Activated naive CD4-positive, alpha-beta T cell treated with anti-CD3 and anti-CD28 coated beads, Interleukin-2, amount 50 U/mL, for 72 hours (primary cell): ENCODE results near the gene ELK1. TPM values are rescaled to one million over a fixed set of nuclear protein-coding genes. Genes with fewer than 3 reads are reported as not detected.

Source experiments
- ATAC-seq, 2 donors: fragments of 150-1000 bp; cut with Tn5 transposase; 2 replicates each; pipeline ENCODE4 v1.10.0; 2021; ENCODE audit warnings: mild to moderate bottlenecking in 2 of 2, moderate library complexity in 2 of 2
- DNase-seq, 2 donors: peaks; one replicate each; pipeline ENCODE4 v3.0.0; 2021 to 2022; ENCODE audit warnings: low spot score in 2 of 2
- H3K27ac Mint-ChIP-seq, 2 donors: one replicate each; pipeline ENCODE4 v1.8.0; 2022; ENCODE audit warnings: mild to moderate bottlenecking in 2 of 2, mixed read lengths in 2 of 2
- H3K36me3 Mint-ChIP-seq, 2 donors: one replicate each; pipeline ENCODE4 v1.8.0; 2022; ENCODE audit warnings: mixed read lengths in 2 of 2
- H3K9me3 Mint-ChIP-seq, 2 donors: one replicate each; pipeline ENCODE4 v1.8.0; 2022; ENCODE audit warnings: mixed read lengths in 2 of 2
- total RNA-seq, 2 donors: library from RNA; stranded (reverse); gene quantifications; one replicate each; pipeline ENCODE4 v1.2.3, GENCODE V29; 2022

The ELK1 gene
- total RNA-seq, 2 donors from 2014 or later = 95.1 to 136 TPM

- Mint-ChIP-seq H3K36me3 (peaks cover 46 to 54% of the 10 kb centered on the region in 2 donors), H3K9me3 (no peaks in the 10 kb centered on the region), H3K27ac (peak overlapping the region; percentile 94 to 97)
Measured at GRCh38 chrX:47651043-47651905, 911 bp upstream of the ELK1 start.

GRCh38 chrX:47649781-47650163 is 591 bp downstream of the ELK1 start:
- peak overlapping the region; percentile 94 to 95 for H3K27ac Mint-ChIP-seq
- DNase-seq (no peak), ATAC-seq (no peak)
- H3K36me3 Mint-ChIP-seq = peaks cover 37 to 45% of the 10 kb centered on the region in 2 donors
- no peaks in the 10 kb centered on the region for H3K9me3 Mint-ChIP-seq

More at GRCh38 chrX:47651043-47651905, 911 bp upstream of the ELK1 start:
- ATAC-seq (no peak), DNase-seq (no peak)

- peaks cover 37 to 45% of the 10 kb centered on the region in 2 donors for H3K36me3 Mint-ChIP-seq
- DNase-seq (no peak), ATAC-seq (no peak)
- no peaks in the 10 kb centered on the region for H3K9me3 Mint-ChIP-seq
- H3K27ac Mint-ChIP-seq = peak overlapping the region; percentile 94 to 95
Measured at GRCh38 chrX:47649271-47649670, 1.1 kb downstream of the ELK1 start.

GRCh38 chrX:47648376-47648775 is 2.0 kb downstream of the ELK1 start:
- Mint-ChIP-seq H3K27ac (peak overlapping the region; percentile 94 to 95), H3K36me3 (peaks cover 37 to 41% of the 10 kb centered on the region in 2 donors), H3K9me3 (no peaks in the 10 kb centered on the region)
- peak in 1 of 2 donors; percentile 45 for ATAC-seq
- no peak for DNase-seq

- Mint-ChIP-seq H3K27ac (no peak overlapping the region), H3K36me3 (peaks cover 27 to 28% of the 10 kb centered on the region in 2 donors), H3K9me3 (no peaks in the 10 kb centered on the region)
- no peak for DNase-seq
- ATAC-seq = no peak
Measured at GRCh38 chrX:47646636-47647035, 3.7 kb downstream of the ELK1 start.

- Mint-ChIP-seq H3K27ac (no peak overlapping the region), H3K36me3 (peaks cover 20 to 25% of the 10 kb centered on the region in 2 donors), H3K9me3 (no peaks in the 10 kb centered on the region)
- ATAC-seq = no peak
- no peak for DNase-seq
Measured at GRCh38 chrX:47645530-47645929, 4.8 kb downstream of the ELK1 start.

GRCh38 chrX:47644557-47645091 is 5.7 kb downstream of the ELK1 start:
- Mint-ChIP-seq H3K9me3 (no peaks in the 10 kb centered on the region), H3K36me3 (peaks cover 27 to 32% of the 10 kb centered on the region in 2 donors), H3K27ac (peak overlapping the region; percentile 42 to 50)
- ATAC-seq (no peak), DNase-seq (no peak)

- peaks cover 23 to 31% of the 10 kb centered on the region in 2 donors for H3K36me3 Mint-ChIP-seq
- ATAC-seq = no peak
- no peaks in the 10 kb centered on the region for H3K9me3 Mint-ChIP-seq
- H3K27ac Mint-ChIP-seq = peak overlapping the region; percentile 42 to 50
- DNase-seq = no peak
Measured at GRCh38 chrX:47643926-47644325, 6.4 kb downstream of the ELK1 start.

- peak overlapping the region in 1 of 2 donors; percentile 84 for H3K27ac Mint-ChIP-seq
- DNase-seq (no peak), ATAC-seq (no peak)
- peaks cover 16 to 48% of the 10 kb centered on the region in 2 donors for H3K36me3 Mint-ChIP-seq
- H3K9me3 Mint-ChIP-seq = no peaks in the 10 kb centered on the region
Measured at GRCh38 chrX:47638816-47639215, 11.5 kb downstream of the ELK1 start.

- peak; percentile 51 to 66 for ATAC-seq
Measured at GRCh38 chrX:47637546-47638195, 12.7 kb downstream of the ELK1 start.

GRCh38 chrX:47634871-47635575 is 15.3 kb downstream of the ELK1 start:
- no peaks in the 10 kb centered on the region for H3K9me3 Mint-ChIP-seq
- no peak overlapping the region for H3K27ac Mint-ChIP-seq
- H3K36me3 Mint-ChIP-seq = peaks cover 12 to 37% of the 10 kb centered on the region in 2 donors
- ATAC-seq (peak; percentile 75 to 80), DNase-seq (no peak)

More at GRCh38 chrX:47637546-47638195, 12.7 kb downstream of the ELK1 start:
- peak in 1 of 2 donors; percentile 60 for DNase-seq
- Mint-ChIP-seq H3K9me3 (no peaks in the 10 kb centered on the region), H3K36me3 (peaks cover 16 to 48% of the 10 kb centered on the region in 2 donors), H3K27ac (peak overlapping the region in 1 of 2 donors; percentile 73)

- Mint-ChIP-seq H3K36me3 (peaks cover 6 to 28% of the 10 kb centered on the region in 2 donors), H3K27ac (no peak overlapping the region), H3K9me3 (no peaks in the 10 kb centered on the region)
- no peak for DNase-seq
- ATAC-seq = no peak
Measured at GRCh38 chrX:47633689-47634590, 16.4 kb downstream of the ELK1 start.

- no peak for ATAC-seq
- no peak for DNase-seq
- Mint-ChIP-seq H3K36me3 (peaks cover 6 to 16% of the 10 kb centered on the region in 2 donors), H3K27ac (no peak overlapping the region), H3K9me3 (no peaks in the 10 kb centered on the region)
Measured at GRCh38 chrX:47632666-47633065, 17.7 kb downstream of the ELK1 start.

GRCh38 chrX:47631676-47632075 is 18.7 kb downstream of the ELK1 start:
- Mint-ChIP-seq H3K27ac (no peak overlapping the region), H3K36me3 (peaks cover 0 to 7% of the 10 kb centered on the region in 2 donors), H3K9me3 (no peaks in the 10 kb centered on the region)
- ATAC-seq (no peak), DNase-seq (no peak)

- ATAC-seq (peak; percentile 60 to 61), DNase-seq (no peak)
- Mint-ChIP-seq H3K36me3 (no peaks in the 10 kb centered on the region), H3K9me3 (no peaks in the 10 kb centered on the region), H3K27ac (peak within 1 kb of the TSS; percentile 88 to 91)
Measured at GRCh38 chrX:47629419-47630200, 20.8 kb downstream of the ELK1 start, which contains the start of gene CFP. CFP (minus strand) TSS chrX:47629930; CDS start chrX:47629844, 86 bp downstream.
